HCT116 (cell line): ENCODE measurements around the gene MADCAM1. TPM values are rescaled to one million over a fixed set of nuclear protein-coding genes. Genes with fewer than 3 reads are reported as not detected.

Source experiments
- ATAC-seq: fragments of 200-7000 bp; cut with Tn5 transposase; 2 replicates; pipeline ENCODE4 v1.9.1; 2020; ENCODE audit warnings: mild to moderate bottlenecking, moderate library complexity
- BruUV-seq: library from RNA; stranded (reverse); fragments of 400-500 nt; replicated peaks from 2 replicates; lab custom pipeline; 2021; lab: Mats Ljungman, UMichigan
- CTCF ChIA-PET: fragments of 300-600 bp; sonication (Branson Sonifier 250); formaldehyde crosslinking; loops from one replicate; lab custom pipeline; 2021; ENCODE audit warnings: antibody characterized with exemption; lab: Charles Lee
- POLR2A ChIA-PET: fragments of 300-600, 350-600 bp; sonication (Branson Sonifier 250); formaldehyde crosslinking; loops from one replicate; lab custom pipeline; 2021; ENCODE audit warnings: antibody characterized with exemption; lab: Charles Lee
- RAD21 ChIA-PET, 2 experiments: fragments of 300-600 bp; sonication (Branson Sonifier 250); formaldehyde crosslinking; loops; one replicate each; lab custom pipeline; 2023; ENCODE audit warnings: low total read pairs in 2 of 2; ENCODE audit not compliant: uncharacterized antibody in 2 of 2, unreplicated experiment in 2 of 2, low non-redundant PET in 1 of 2; lab: Charles Lee
- DNase-seq: peaks from one replicate; pipeline ENCODE4 v3.0.0-alpha.2; 2010; ENCODE audit warnings: low read depth, low spot score
- H2AFZ ChIP-seq: fragments of 200-600 bp; shearing (Covaris generic), sonication (generic); 2 replicates; pipeline ENCODE4 v1.6.1; 2017; ENCODE audit warnings: low read depth, mixed run types, mixed read lengths, antibody characterized with exemption, low read length; ENCODE audit not compliant: poor library complexity, severe bottlenecking
- H3K27ac ChIP-seq: 2 replicates; pipeline ENCODE4 v1.5.1; 2012; ENCODE audit warnings: low read depth, low read length
- H3K27me3 ChIP-seq: fragments of 200-600 bp; sonication (generic); 2 replicates; pipeline ENCODE4 v1.6.1; 2016; ENCODE audit warnings: mixed run types, low read length, mixed read lengths; ENCODE audit not compliant: insufficient read depth
- H3K36me3 ChIP-seq, 2 experiments: fragments of 200-500 bp in 1 of 2; fragments of 200-600 bp in 1 of 2; sonication (Bioruptor generic) in 1 of 2; sonication (generic) in 1 of 2; 2 replicates each; pipeline versions ENCODE4 v1.5.1 to v1.6.1; 2014 to 2016; ENCODE audit warnings: low read length in 2 of 2, inconsistent platforms in 1 of 2, mixed read lengths in 1 of 2, mixed run types in 1 of 2; ENCODE audit not compliant: insufficient read depth in 2 of 2, control insufficient read depth in 1 of 2
- H3K4me1 ChIP-seq, 2 experiments: fragments of 200-600 bp in 1 of 2; sonication (generic) in 1 of 2; 2 replicates each; pipeline versions ENCODE4 v1.5.1 to v1.6.1; 2012 to 2017; ENCODE audit warnings: low read length in 2 of 2, inconsistent platforms in 1 of 2, mild to moderate bottlenecking in 1 of 2, mixed read lengths in 1 of 2, mixed run types in 1 of 2, moderate library complexity in 1 of 2; ENCODE audit not compliant: insufficient read depth in 2 of 2, control insufficient read depth in 1 of 2
- H3K4me2 ChIP-seq: fragments of 200-600 bp; sonication (generic); 2 replicates; pipeline ENCODE4 v1.6.1; 2017; ENCODE audit warnings: mixed run types, low read length, mixed read lengths
- H3K4me3 ChIP-seq, 2 experiments: fragments of 200-600 bp in 1 of 2; sonication (generic) in 1 of 2; replicated peaks in 1 of 2; 2 replicates each; pipeline ENCODE4 v1.5.1; 2011 to 2016; ENCODE audit warnings: low read length in 2 of 2, control low read depth in 1 of 2, low read depth in 1 of 2, mild to moderate bottlenecking in 1 of 2, mixed read lengths in 1 of 2, mixed run types in 1 of 2
- H3K79me2 ChIP-seq: fragments of 200-600 bp; sonication (generic); 2 replicates; pipeline ENCODE4 v1.6.1; 2017; ENCODE audit warnings: mild to moderate bottlenecking, mixed run types, low read length, moderate library complexity, mixed read lengths; ENCODE audit not compliant: insufficient read depth
- H3K9ac ChIP-seq: fragments of 200-600 bp; sonication (generic); 2 replicates; pipeline ENCODE4 v1.6.1; 2016; ENCODE audit warnings: low read length, mixed read lengths
- H3K9me2 ChIP-seq: fragments of 200-600 bp; sonication (generic), shearing (Covaris generic); 2 replicates; pipeline ENCODE4 v1.6.1; 2017; ENCODE audit warnings: mixed run types, mild to moderate bottlenecking, moderate library complexity; ENCODE audit not compliant: insufficient read depth
- H3K9me3 ChIP-seq, 2 experiments: fragments of 200-500 bp in 1 of 2; fragments of 200-600 bp in 1 of 2; sonication (Bioruptor generic) in 1 of 2; sonication (generic) in 1 of 2; 2 replicates each; pipeline ENCODE4 v1.6.1; 2014 to 2017; ENCODE audit warnings: low read length in 2 of 2, mixed read lengths in 2 of 2, inconsistent platforms in 1 of 2, low read depth in 1 of 2, mild to moderate bottlenecking in 1 of 2, mixed run types in 1 of 2, moderate library complexity in 1 of 2; ENCODE audit not compliant: control insufficient read depth in 1 of 2, insufficient read depth in 1 of 2
- H4K20me1 ChIP-seq: fragments of 200-600 bp; sonication (generic), shearing (Covaris generic); 2 replicates; pipeline ENCODE4 v1.6.1; 2017; ENCODE audit warnings: mixed run types, mild to moderate bottlenecking, moderate library complexity; ENCODE audit not compliant: insufficient read depth
- ATF3 ChIP-seq: IDR thresholded peaks from 2 replicates; pipeline ENCODE4 v1.6.1; 2012
- CEBPB ChIP-seq: IDR thresholded peaks from 2 replicates; pipeline ENCODE4 v1.6.1; 2012; ENCODE audit warnings: low read depth
- EZH2 ChIP-seq: fragments of 200-600 bp; sonication (generic); IDR thresholded peaks from 2 replicates; pipeline ENCODE4 v1.6.1; 2017; ENCODE audit warnings: antibody characterized with exemption, mixed run types
- FOSL1 ChIP-seq: IDR thresholded peaks from 2 replicates; pipeline ENCODE4 v1.6.1; 2012; ENCODE audit warnings: low read depth
- POLR2A ChIP-seq: IDR thresholded peaks from 2 replicates; pipeline ENCODE4 v1.7.0; 2011; ENCODE audit warnings: borderline replicate concordance; ENCODE audit not compliant: insufficient read depth, insufficient read length; ENCODE audit errors: extremely low read depth
- POLR2AphosphoS5 ChIP-seq: IDR thresholded peaks from 2 replicates; pipeline ENCODE4 v1.6.1; 2011; ENCODE audit warnings: mild to moderate bottlenecking, low read depth, low read length, moderate library complexity
- RAD21 ChIP-seq: IDR thresholded peaks from 2 replicates; pipeline ENCODE4 v1.6.1; 2012; ENCODE audit warnings: low read depth, mild to moderate bottlenecking
- REST ChIP-seq: IDR thresholded peaks from 2 replicates; pipeline ENCODE4 v1.6.1; 2012; ENCODE audit warnings: low read depth
- SP1 ChIP-seq: IDR thresholded peaks from 2 replicates; pipeline ENCODE4 v1.6.1; 2012; ENCODE audit warnings: low read depth
- SRF ChIP-seq: IDR thresholded peaks from 2 replicates; pipeline ENCODE4 v1.6.1; 2012; ENCODE audit warnings: low read depth
- YY1 ChIP-seq: IDR thresholded peaks from 2 replicates; pipeline ENCODE4 v1.6.1; 2011; ENCODE audit warnings: low read length, low read depth, moderate library complexity, mild to moderate bottlenecking; ENCODE audit not compliant: insufficient replicate concordance; ENCODE audit errors: extremely low read depth
- ZBTB33 ChIP-seq: IDR thresholded peaks from 2 replicates; pipeline ENCODE4 v1.6.1; 2011; ENCODE audit warnings: mild to moderate bottlenecking, low read length, moderate library complexity; ENCODE audit not compliant: insufficient replicate concordance; ENCODE audit errors: extremely low read depth
- ZFX ChIP-seq: fragments of 450-650 bp; IDR thresholded peaks from 2 replicates; pipeline ENCODE4 v1.6.1; 2017
- ZNF274 ChIP-seq: fragments of 200-500 bp; sonication (Bioruptor generic); IDR thresholded peaks from 2 replicates; pipeline ENCODE4 v1.6.1; 2014; ENCODE audit warnings: mild to moderate bottlenecking, low read depth, low read length, inconsistent platforms
- intact Hi-C: fragments of 100-400 bp; cut with micrococcal nuclease; formaldehyde crosslinking; loops from 2 replicates; pipeline ENCODE4 v1.10.0; 2022
- total RNA-seq: library from RNA; stranded (reverse); gene quantifications from one replicate; pipeline ENCODE4 v1.2.1, GENCODE V29; 2021; ENCODE audit not compliant: unreplicated experiment

Gene MADCAM1
- total RNA-seq, 1 experiment from 2014 or later = 0.57 TPM

- POLR2A ChIA-PET = no interaction called here
- H3K4me1 ChIP-seq = peaks cover 0 to 10% of the 10 kb centered on the region in 2 experiments; a peak in 1 of 4 replicates
- no peak overlapping the region for H3K27ac ChIP-seq
- no peak overlapping the region for H2AFZ ChIP-seq
- no peaks in the 10 kb centered on the region for H4K20me1 ChIP-seq
- H3K9me3 ChIP-seq = no peaks in the 10 kb centered on the region
- H3K4me2 ChIP-seq = 0 out of 2 replicates have a peak overlapping the region, but pooled peaks have one; percentile 17
- no peaks in the 10 kb centered on the region for H3K9me2 ChIP-seq
- H3K79me2 ChIP-seq = no peaks in the 10 kb centered on the region
- H3K4me3 ChIP-seq = no peak overlapping the region
- no peak for ATAC-seq
- RAD21 ChIA-PET = no interaction called here
- CTCF ChIA-PET = no interaction called here
- intact Hi-C loops = no loop called here
- TF ChIP-seq CEBPB (no peak), ZFX (no peak), ATF3 (no peak), EZH2 (no peak), POLR2A (no peak), RAD21 (no peak), YY1 (no peak), SP1 (no peak), POLR2AphosphoS5 (no peak), FOSL1 (no peak), SRF (no peak), ZNF274 (no peak), REST (no peak), ZBTB33 (no peak)
- BruUV-seq = no TSS peak
- no peaks in the 10 kb centered on the region for H3K27me3 ChIP-seq
- no peak overlapping the region for H3K9ac ChIP-seq
- no peak for DNase-seq
- no peaks in the 10 kb centered on the region; a peak in 1 of 4 replicates for H3K36me3 ChIP-seq
Measured at GRCh38 chr19:547117-547516, 50.8 kb downstream of the MADCAM1 start.
